Upper lobe of left lung (tissue), 6 donors: ENCODE measurements around the gene HNRNPM. TPM values are rescaled to one million over a fixed set of nuclear protein-coding genes. Genes with fewer than 3 reads are reported as not detected.
A peak's percentile ranks its signal among the peaks of the same experiment; 100 is the strongest.

ENCODE experiments used
- ATAC-seq, 2 donors: fragments of 200-7000 bp; cut with Tn5 transposase; one replicate each; pipeline ENCODE4 v1.9.1; 2022; ENCODE audit warnings: mild to moderate bottlenecking in 2 of 2, moderate library complexity in 2 of 2; ENCODE audit not compliant: low FRiP score in 2 of 2
- DNase-seq, 2 donors: peaks; one replicate each; pipeline ENCODE4 v3.0.0-alpha.2; 2019 to 2020
- H3K27ac ChIP-seq, 4 donors: fragments of 200-600 bp; sonication (generic); one replicate each; pipeline ENCODE4 v1.5.1; 2016 to 2019
- H3K27me3 ChIP-seq, 4 donors: fragments of 200-600 bp; sonication (generic); one replicate each; pipeline ENCODE4 v1.5.1; 2017 to 2019
- H3K36me3 ChIP-seq, 4 donors: fragments of 200-600 bp; sonication (generic); one replicate each; pipeline ENCODE4 v1.5.1; 2016 to 2019
- H3K4me1 ChIP-seq, 4 donors: fragments of 200-600 bp; sonication (generic); one replicate each; pipeline ENCODE4 v1.5.1; 2018 to 2019
- H3K4me3 ChIP-seq, 4 donors: fragments of 200-600 bp; sonication (generic); one replicate each; pipeline ENCODE4 v1.5.1; 2017 to 2019; ENCODE audit warnings: mild to moderate bottlenecking in 2 of 4, moderate library complexity in 1 of 4
- H3K9me3 ChIP-seq, 4 donors: fragments of 200-600 bp; sonication (generic); one replicate each; pipeline ENCODE4 v1.5.1; 2018 to 2019
- CTCF ChIP-seq, 6 experiments: fragments of 450-650 bp in 4 of 6; fragments of 200-600 bp in 2 of 6; sonication (generic) in 2 of 6; IDR thresholded peaks; one replicate each; pipeline ENCODE4 v1.5.1; 2016 to 2019; ENCODE audit warnings: antibody characterized with exemption in 6 of 6
- EP300 ChIP-seq, 4 donors: sonication (generic); formaldehyde crosslinking; IDR thresholded peaks; one replicate each; pipeline ENCODE4 v1.5.1; 2017; ENCODE audit warnings: antibody characterized with exemption in 4 of 4, control low read depth in 2 of 4
- POLR2A ChIP-seq, 4 donors: fragments of 450-650 bp; IDR thresholded peaks; one replicate each; pipeline ENCODE4 v1.5.1; 2016 to 2017; ENCODE audit warnings: antibody characterized with exemption in 4 of 4, mild to moderate bottlenecking in 2 of 4
- POLR2AphosphoS5 ChIP-seq, 2 donors: sonication (generic); formaldehyde crosslinking; IDR thresholded peaks; one replicate each; pipeline ENCODE4 v1.5.1; 2017; ENCODE audit warnings: antibody characterized with exemption in 2 of 2
- WGBS, 2 donors: methylation state at CpG; one replicate each; pipeline ENCODE4 v1.1.5; 2017 to 2018; 5-methylcytosine and 5-hydroxymethylcytosine counted together
- total RNA-seq, 6 donors: library from RNA; depleted of rRNA in 4 of 6; stranded (reverse); fragments of >200 nt in 4 of 6; gene quantifications; one replicate each; pipeline versions ENCODE4 v1.1.0 to v1.2.1, GENCODE V29; 2016 to 2021
- donor health status: DM: no; HTN: no; CAD: no; lungs with moderate emphysema.
- donor health status: DM: no; HTN: yes; CAD: no; lungs with severe emphysema.

Gene HNRNPM
- total RNA-seq, 6 donors from 2014 or later, result 95.2 to 188 (median 149) TPM

- 35 to 48% methylated on average over 10 of the region's 10 CpGs for WGBS, 2 donors
- Histone ChIP-seq H3K9me3 (no peaks in the 10 kb centered on the region), H3K36me3 (peaks cover 0 to 7% (median 6%) of the 10 kb centered on the region in 4 donors), H3K4me3 (no peak overlapping the region), H3K27ac (peak overlapping the region; percentile 8 to 80 (median 73)), H3K27me3 (no peaks in the 10 kb centered on the region), H3K4me1 (peaks cover 24 to 49% (median 39%) of the 10 kb centered on the region in 4 donors)
- no peak for ATAC-seq
- TF ChIP-seq POLR2AphosphoS5 (IDR thresholded peaks at IDR 0.05) (peak in 1 of 2 donors; percentile 18), EP300 (IDR thresholded peaks at IDR 0.05) (no peak)
- DNase-seq, result peak in 1 of 2 donors; percentile 64
Observed at GRCh38 chr19:8517551-8518442, 73.0 kb downstream of the HNRNPM start.

- ATAC-seq (no peak), DNase-seq (no peak)
- Histone ChIP-seq H3K27ac (peak overlapping the region; percentile 8 to 80 (median 73)), H3K36me3 (peaks cover 0 to 8% (median 6%) of the 10 kb centered on the region in 4 donors), H3K9me3 (no peaks in the 10 kb centered on the region), H3K4me1 (peaks cover 17 to 41% (median 31%) of the 10 kb centered on the region in 4 donors), H3K27me3 (no peaks in the 10 kb centered on the region), H3K4me3 (no peak overlapping the region)
- no peak for TF ChIP-seq POLR2A (IDR thresholded peaks at IDR 0.05)
- no peak for TF ChIP-seq EP300 (IDR thresholded peaks at IDR 0.05)
- TF ChIP-seq POLR2AphosphoS5 (IDR thresholded peaks at IDR 0.05), result no peak
- no peak for TF ChIP-seq CTCF (IDR thresholded peaks at IDR 0.05)
- WGBS, 2 donors, result 88 to 89% methylated on average over 11 of the region's 11 CpGs
Observed at GRCh38 chr19:8518536-8518935, 73.8 kb downstream of the HNRNPM start.

- Histone ChIP-seq H3K9me3 (no peaks in the 10 kb centered on the region), H3K4me3 (no peak overlapping the region), H3K27ac (no peak overlapping the region), H3K36me3 (peaks cover 0 to 8% (median 6%) of the 10 kb centered on the region in 4 donors), H3K4me1 (peaks cover 15 to 39% (median 29%) of the 10 kb centered on the region in 4 donors), H3K27me3 (no peaks in the 10 kb centered on the region)
- no peak for TF ChIP-seq POLR2A (IDR thresholded peaks at IDR 0.05)
- TF ChIP-seq CTCF (IDR thresholded peaks at IDR 0.05), result no peak
- no peak for TF ChIP-seq POLR2AphosphoS5 (IDR thresholded peaks at IDR 0.05)
- no peak for TF ChIP-seq EP300 (IDR thresholded peaks at IDR 0.05)
- no peak for DNase-seq
- ATAC-seq, result no peak
- 96% methylated on average over 6 of the region's 6 CpGs for whole genome bisulfite sequencing, 2 donors
Observed at GRCh38 chr19:8519388-8519787, 74.6 kb downstream of the HNRNPM start.

GRCh38 chr19:8525401-8525684 is 80.6 kb downstream of the HNRNPM start:
- Histone ChIP-seq H3K4me3 (peak overlapping the region in 3 of 4 donors; percentile 72 to 97 (median 74)), H3K9me3 (no peaks in the 10 kb centered on the region), H3K4me1 (peaks cover 5 to 13% (median 7%) of the 10 kb centered on the region in 4 donors), H3K27ac (peak overlapping the region; percentile 66 to 85 (median 82)), H3K27me3 (no peaks in the 10 kb centered on the region), H3K36me3 (peaks cover 4 to 43% (median 34%) of the 10 kb centered on the region in 4 donors)
- ATAC-seq (no peak), DNase-seq (peak in 1 of 2 donors; percentile 90)
- WGBS, 2 donors, result 36 to 37% methylated on average over 14 to 15 of the region's 15 CpGs
- peak in 2 of 4 donors; percentile 27 to 28 for TF ChIP-seq POLR2A (IDR thresholded peaks at IDR 0.05)
- TF ChIP-seq POLR2AphosphoS5 (IDR thresholded peaks at IDR 0.05), result no peak
- TF ChIP-seq EP300 (IDR thresholded peaks at IDR 0.05), result no peak
- TF ChIP-seq CTCF (IDR thresholded peaks at IDR 0.05), result peak in 2 of 6 experiments; percentile 30 to 33

- peak overlapping the region; percentile 85 to 91 (median 89) for H3K27ac ChIP-seq
Observed at GRCh38 chr19:8526345-8527091, 81.7 kb downstream of the HNRNPM start.

More at GRCh38 chr19:8526345-8527091, 81.7 kb downstream of the HNRNPM start:
- TF ChIP-seq POLR2AphosphoS5 (IDR thresholded peaks at IDR 0.05) (peak in 1 of 2 donors; percentile 80), CTCF (IDR thresholded peaks at IDR 0.05) (no peak), POLR2A (IDR thresholded peaks at IDR 0.05) (peak in 2 of 4 donors; percentile 18 to 61), EP300 (IDR thresholded peaks at IDR 0.05) (no peak)
- peaks cover 4 to 49% (median 38%) of the 10 kb centered on the region in 4 donors for H3K36me3 ChIP-seq
- ATAC-seq (peak; percentile 89), DNase-seq (peak; percentile 86 to 93)
- H3K4me3 ChIP-seq, result peak overlapping the region; percentile 38 to 97 (median 73)
- WGBS, 2 donors, result 27 to 52% methylated on average over 34 to 54 of the region's 57 CpGs
- no peaks in the 10 kb centered on the region for H3K27me3 ChIP-seq
- no peaks in the 10 kb centered on the region for H3K9me3 ChIP-seq
- H3K4me1 ChIP-seq, result peaks cover 5 to 13% (median 7%) of the 10 kb centered on the region in 4 donors
